GM19455 (cell line): ENCODE results near the gene PDZD2.
"Not testable (repeated sequence)": the region's sequence is repeated elsewhere in the genome, so short reads cannot be mapped to it uniquely, and the experiment has no call there.

ENCODE experiments used
- ATAC-seq: cut with Tn5 transposase; IDR thresholded peaks from one replicate; pipeline ENCODE4 v1.9.1; 2021; ENCODE audit not compliant: unreplicated experiment

Gene PDZD2

DNA sequence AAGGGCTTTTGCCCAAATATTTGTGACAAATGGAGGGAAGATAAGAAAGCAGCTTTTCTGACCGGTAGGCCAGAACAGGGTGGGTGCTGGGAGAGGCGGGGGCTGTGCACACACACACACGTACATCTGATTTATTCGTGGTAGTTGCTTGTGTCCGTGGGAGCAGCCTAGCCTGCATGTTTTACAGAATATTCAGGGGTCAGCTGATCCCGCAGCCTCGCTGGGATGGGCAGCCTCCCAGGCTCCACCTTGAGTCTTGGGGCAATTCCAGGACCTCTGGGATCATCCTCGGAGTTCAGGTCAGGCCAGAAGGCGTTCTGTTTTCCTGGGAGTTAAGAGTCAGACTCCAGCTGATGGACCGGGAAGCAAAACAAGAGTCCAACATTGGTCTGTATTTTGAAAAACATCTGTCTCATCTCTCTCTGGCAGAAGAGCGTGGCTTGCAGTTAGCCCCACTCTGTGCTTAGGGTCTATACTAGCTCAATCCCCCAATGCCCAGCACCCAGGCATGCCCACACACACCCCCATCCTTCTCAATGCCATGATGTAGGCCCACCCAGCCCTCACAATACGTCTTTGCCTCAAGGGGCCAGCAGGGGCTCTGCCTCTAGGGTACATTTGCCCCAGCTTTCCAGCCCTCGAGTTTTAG is 324.6 kb downstream of the PDZD2 start:
- ATAC-seq, result no peak

DNA sequence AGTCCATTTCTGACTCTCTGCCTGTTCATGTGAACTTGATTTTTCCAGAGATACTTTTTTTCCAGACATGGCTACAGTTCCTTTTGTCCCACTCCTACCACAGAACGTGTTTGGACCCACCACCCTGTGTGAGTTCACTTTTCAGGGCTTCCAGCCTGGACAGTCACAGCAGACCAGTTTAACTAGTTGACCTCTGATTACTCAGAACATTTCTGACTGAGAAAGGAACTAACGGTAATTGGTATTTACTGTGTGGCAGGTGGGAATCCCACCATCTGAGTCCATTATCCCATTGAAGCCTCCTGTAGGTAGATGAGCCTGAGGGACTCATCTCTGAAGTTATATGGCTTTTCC is 325.1 kb downstream of the PDZD2 start:
- ATAC-seq, result no peak

DNA sequence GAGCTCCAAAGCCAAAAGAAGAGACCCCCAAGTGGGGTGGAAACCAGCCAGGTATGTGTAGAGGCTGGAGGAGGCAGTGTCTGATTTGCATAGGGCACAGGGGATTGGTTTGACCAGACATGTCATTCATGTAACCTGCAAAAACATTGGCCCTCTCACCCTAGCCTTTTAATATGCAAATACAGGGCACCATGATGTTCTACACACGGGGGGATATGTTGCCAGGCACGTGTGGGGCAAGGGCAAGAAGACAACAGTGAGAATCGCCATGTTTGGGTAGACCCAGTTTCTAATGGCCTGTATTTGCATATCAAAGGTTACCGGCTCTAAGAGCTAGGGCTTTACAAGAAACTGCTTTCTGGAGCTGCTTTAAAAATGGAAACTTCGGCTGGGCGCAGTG is 326.3 kb downstream of the PDZD2 start:
- no peak for ATAC-seq

DNA sequence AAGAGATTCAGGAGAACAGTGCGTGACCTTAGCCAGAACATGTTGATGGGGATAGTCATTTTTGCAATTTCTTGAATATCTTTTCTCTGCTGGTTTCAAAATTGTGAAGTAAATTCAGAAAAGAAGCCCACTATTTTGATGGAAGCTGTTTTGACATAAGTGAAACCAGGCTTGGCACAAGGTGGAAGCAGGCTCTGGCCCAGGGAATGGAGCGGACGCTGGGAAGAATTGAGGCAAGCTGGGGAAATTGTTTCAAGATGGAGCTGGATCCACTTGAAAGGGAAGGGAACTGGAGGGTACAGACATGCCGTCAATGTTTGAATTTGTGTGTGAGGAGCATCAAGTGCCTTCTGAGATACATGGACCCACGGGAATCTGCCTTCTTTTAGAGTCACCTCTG is 328.0 kb downstream of the PDZD2 start:
- no peak for ATAC-seq

DNA sequence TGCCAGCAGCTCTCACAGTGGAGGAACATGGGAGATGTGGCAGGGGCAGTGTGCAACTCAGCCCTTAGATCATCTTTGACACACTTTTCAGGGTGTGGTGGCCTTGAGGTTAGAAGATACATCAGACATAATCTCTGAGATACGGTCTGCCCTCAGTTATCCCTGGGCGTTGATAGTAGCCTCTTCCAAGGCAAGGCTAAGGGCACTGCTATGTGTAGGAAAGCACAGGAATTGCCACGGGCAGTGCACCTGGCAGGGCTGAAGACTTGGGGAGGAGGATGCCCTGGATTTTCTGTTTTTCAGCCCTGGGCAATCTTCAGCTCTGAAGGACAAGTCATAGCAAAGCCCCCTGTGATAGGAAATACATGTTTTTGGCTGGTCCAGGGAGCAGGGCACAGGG is 328.5 kb downstream of the PDZD2 start:
- ATAC-seq, result no peak

DNA sequence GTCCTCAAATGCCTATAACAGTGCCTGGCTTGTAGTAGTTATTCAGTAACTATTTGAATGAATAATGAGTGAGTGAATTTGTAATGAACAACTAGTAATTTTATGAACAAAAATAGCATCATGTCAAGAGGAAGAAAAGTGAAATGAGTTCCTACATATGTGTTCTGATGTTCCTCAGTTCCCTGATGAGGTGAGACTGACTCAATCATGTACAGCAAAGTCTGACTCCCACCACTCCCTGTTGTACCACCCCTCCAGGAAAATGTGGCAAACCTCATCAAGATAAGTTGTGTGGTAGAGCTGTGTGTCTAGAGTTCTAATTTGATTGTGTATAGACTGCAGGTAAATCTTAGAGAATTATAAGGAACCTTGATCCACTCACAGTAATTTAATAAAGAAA is 333.6 kb downstream of the PDZD2 start:
- no peak for ATAC-seq

DNA sequence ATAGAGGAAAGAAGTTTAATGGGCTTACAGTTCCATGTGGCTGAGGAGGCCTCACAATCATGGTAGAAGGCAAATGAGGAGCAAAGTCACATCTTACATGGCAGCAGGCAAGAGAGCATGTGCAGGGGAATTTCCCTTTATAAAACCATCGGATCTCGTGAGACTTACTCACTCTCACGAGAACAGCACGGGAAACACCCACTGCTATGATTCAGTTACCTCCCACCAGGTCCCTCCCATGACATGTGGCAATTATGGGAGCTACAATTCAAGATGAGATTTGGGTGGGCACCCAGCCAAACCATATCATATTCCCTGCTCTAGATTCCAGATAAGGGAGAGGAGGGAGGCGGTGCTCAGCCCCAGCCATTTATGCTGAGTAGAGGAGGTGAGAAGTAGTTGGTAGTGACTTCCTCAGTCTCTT is 336.3 kb downstream of the PDZD2 start:
- not testable (repeated sequence) for ATAC-seq

DNA sequence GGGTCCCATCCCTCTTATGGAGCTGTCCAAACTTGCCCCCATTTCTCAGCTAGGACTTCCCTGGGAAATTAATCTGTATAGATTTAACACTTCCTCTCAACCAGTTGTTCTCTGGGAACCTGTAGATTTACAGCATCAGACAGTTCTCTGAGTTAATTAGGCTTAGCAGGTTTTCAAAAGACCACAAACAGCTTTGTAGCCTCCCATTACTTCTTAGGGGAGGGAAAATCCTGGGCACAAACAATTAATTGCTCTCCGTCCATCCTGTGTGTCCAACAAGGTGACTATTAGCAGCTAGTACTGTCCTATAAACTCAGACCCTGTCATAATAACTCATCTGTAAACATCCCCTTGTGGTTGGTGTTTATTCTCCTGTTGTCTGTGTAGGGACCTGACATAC is 337.2 kb downstream of the PDZD2 start:
- no peak for ATAC-seq

DNA sequence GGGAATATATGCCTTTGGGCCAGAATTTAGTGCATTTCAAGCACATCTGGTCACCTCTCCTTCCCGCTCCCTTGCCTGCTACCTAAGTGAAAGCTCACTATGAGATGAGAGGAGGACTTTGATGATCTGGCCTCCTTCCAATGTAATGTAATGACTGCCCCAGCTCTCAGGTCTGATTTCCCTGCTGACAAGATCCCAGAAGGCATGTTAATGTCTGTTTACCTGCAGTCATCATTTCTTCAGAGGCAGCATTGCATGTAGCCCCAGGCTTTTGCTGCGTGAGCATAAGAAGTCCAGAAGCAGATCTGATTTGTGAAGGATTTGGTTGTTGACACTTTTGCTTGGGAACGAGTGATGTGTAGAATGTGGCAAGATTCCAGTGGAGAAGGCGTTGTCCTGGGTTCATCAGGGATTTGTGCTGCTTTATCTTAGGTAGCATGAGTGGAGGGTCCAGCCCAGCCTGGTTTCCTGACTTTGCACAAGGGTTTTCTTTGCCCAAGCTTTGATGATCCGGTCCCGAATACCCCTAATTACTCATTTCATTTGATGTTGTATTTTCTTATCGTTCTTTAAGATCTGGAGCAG is 342.5 kb downstream of the PDZD2 start:
- ATAC-seq, result no peak

DNA sequence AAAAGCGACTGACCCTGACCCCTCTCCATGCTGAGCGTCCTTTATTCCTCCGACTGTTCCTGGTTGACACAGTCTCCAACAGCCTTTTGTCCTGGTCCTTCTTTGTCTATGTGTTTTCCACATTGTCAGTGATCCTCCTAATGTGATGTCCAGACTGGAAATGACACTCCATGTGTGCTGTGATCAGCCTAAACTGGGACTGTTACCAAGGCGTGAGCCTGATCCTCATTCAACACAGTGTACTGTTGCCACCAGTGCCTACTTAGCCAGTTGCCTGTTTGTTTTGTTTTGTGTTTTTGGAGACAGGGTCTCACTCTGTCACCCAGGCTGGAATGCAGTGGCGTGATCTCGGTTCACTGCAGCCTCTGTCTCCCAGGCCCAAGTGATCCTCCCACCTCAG is 343.1 kb downstream of the PDZD2 start:
- no peak for ATAC-seq

DNA sequence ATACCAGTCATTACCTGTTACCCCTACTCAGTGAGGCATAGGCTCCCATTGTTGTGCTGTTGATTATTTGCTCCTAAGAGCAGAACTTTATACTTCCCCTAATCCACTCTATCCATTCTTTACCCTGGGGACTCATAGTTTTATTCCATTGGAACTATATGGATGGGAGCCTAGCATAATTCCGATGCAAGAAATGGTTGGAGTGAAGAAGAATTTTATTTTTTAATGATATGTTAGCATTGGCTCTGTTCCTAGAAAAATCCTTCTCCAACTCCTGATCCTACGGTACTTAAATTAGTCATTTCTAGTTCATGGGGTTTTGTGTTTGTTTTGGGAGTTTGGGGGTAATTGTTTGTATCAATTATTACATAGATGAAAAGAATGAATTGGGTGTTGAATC is 343.7 kb downstream of the PDZD2 start:
- ATAC-seq, result no peak

DNA sequence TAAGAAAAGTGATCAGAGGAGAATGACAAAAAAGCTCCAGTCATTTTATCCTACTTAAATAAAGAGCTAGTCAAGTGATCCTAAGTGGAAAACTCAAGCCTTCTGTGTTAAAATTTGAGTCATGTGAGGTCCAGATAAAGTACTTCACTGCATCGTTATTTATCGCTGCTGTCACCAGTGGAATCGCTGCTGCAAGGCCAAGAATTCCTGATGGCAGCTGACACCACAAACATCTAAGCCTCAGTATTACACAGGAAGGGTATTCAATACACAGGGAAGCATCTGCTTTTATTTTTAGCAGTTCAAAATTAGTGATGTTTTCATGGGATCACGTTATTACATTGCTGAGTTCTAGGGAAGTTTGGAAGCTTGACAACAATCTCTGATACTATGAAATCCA is 344.9 kb downstream of the PDZD2 start:
- no peak for ATAC-seq

DNA sequence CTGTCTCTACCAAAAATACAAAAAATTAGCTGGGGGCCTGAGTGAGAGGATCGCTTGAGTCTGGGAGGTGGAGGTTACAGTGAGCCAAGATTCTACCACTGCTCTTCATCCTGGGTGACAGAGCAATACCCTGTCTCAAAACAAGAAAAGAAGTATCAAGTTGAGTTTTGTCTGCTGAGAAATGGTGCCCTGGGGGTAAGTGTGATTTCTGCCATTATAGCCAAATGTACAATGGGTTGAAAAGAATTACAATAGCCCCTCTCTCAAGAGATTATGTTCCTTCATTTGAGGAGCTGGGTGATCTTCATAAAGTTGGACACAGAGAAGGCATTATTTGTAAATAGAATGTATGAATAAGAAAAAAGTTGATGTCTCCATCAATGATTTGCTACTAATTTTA is 345.8 kb downstream of the PDZD2 start:
- no peak for ATAC-seq

DNA sequence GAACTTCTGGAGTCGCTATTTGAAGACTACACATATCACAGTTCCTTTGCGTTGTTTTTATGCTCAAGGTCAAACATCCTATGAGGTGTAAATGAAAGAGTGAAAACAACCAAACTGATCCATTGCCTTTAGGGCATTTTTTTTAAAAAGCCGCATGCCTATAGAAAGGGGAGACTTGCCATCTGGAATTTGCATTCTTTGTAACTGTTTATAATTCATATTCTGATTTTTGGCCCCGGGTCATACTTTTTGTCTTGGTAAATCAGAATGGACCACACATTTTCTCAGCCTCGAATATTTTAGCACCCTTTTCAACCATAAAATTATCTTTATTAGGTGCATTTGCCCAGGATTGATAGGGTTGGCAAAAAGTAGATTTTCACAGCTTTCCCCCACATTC is 347.2 kb downstream of the PDZD2 start:
- ATAC-seq, result no peak

DNA sequence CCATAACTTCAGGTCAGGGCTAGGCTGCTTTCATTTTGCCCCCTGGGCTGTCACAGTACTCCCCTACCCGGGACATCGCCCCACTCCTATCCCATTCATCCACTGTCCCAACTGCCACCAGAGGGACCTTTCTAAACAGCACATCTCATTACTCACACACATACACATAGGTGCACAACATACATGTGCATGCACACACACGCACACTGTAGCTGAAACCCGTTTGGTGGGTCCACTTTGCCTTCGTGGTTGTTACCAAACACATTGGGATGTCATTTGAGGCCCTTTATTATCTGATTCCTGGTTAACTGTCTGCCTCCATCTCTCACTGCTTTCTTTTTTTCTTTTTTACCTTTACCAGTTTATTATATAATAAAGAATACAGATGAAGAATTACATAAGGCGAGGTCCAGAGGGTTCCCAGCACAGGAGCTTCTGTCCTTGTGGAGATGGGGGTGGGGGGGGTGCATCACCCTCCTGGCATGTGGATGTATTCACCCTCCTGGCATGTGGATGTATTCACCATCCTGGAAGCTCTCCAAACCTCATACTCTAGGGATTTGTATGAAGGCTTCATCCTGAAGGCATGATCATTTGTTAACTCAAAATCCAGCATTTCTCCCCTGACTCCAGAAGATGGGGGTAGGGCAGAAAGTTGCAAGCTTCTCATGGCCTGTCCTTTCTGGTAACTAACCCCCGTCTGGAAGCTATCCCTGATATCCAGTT is 349.2 kb downstream of the PDZD2 start:
- no peak for ATAC-seq

DNA sequence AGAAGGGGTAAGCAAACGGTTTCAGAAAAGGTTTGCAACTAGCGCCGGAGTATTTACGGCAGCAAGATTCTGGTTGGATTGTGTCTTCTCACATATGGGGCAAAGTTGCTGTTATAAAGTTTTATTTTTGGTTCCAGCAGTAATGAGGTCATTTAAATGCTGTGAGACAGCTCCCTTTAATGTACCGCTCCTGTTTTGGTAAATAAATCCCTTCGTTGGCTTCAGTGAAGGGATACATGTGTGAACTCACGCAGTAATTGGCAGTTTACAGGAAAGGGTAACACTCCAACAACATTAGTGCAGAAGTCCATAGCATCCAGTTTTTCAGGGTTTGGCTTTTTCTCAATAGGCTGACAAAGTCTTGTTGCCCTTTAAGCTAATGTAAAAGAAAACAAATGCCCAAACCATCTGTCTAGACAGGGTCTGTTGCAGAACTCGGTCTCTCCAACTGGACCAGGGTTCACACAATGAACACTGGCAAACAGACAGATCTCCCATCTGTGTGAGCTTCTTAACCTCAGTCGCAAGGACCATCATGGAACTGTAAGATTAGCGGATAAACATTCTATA is 351.2 kb downstream of the PDZD2 start:
- ATAC-seq, result no peak

DNA sequence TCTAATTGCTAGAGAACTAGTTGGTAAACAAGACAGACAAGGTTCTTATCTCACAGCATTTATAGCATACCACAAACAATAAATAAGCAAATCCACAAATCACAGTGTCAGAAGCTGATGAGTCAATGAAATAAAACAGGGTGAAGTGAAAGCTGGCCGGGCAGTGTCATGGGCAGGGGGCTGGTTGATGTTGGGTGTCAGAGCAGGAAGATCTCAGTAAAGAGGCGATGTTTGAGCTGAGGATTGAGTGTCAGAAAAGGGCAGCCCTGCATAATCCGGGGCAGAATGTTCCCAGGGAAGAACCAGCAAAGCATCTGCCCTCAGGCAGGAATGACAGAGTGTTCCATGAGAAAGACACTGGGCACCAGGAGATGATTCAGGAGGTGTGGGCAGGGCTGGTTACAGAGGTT is 351.8 kb downstream of the PDZD2 start:
- ATAC-seq, result no peak

DNA sequence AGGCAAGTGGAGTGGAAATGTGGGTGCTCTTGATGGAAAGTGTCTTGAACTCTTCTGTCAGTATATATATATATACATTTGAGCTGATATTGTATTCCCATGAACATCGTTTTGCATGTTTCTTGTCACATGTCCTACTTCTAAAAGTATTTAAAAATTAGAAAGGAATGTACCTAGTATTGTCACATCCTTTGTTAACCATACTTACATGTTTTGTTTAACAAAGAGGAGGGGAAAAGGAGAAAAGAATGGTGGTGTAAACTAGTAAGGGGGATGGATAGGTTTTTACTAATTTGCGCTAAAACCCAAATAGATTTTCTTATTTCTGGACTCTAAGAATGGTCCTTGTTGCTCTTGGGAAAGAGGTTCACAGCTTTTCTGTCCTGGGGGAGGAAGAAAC is 353.4 kb downstream of the PDZD2 start:
- no peak for ATAC-seq

DNA sequence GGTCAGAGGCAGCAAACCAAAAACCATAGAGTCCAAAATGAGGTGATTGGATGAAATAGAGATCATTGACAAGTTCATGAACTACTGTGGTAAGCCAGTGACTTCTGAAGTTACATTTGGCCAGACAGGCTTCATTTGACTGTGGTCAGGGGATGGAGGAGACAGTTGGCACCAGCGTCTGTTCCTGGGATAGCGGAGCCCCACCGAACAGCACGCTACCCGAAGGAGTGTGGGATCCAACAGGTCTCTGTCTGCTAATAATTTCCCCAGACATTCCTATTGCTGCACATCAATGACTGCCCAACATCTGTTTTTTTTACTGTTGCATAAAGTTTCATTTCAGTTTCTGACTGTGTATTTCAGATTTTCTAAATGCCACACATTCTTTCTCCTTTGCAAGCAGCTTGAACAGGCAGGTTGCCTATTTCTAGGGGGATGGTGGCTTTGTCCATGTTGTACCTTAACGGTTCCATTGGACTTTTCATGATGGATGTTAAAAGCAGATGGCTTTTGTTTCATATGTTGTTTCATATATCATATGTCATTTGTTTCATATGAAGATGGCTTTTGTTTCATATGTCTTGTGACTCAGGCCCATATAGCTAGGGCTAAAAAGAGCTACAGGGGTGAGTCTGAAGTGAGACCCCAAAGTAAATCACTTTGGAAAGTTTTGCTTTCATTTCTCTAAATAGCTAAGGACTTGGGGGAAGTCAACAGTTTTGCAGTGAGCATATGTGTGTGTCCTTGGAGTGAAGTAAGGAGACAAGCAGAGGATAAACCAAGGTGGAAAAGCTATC is 354.4 kb downstream of the PDZD2 start:
- no peak for ATAC-seq

DNA sequence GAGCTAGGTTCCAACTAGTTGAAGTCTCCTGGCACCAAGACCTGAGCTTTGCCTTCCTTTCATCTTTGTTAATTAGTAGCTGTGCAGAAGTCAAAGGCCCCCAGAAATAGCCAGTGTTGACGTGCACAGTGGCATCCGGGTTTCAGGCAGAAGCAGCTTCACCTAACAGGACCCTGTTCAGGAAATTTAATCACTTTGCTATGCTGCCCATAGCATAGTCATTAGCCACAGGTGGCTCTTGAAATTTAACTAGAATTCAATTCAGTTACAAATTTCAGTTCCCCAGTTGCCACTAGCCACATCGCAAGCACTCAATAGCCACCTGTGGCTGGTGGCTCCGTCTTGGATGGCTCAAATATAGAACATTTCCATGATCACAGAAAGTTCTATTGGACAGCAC is 356.1 kb downstream of the PDZD2 start:
- no peak for ATAC-seq

DNA sequence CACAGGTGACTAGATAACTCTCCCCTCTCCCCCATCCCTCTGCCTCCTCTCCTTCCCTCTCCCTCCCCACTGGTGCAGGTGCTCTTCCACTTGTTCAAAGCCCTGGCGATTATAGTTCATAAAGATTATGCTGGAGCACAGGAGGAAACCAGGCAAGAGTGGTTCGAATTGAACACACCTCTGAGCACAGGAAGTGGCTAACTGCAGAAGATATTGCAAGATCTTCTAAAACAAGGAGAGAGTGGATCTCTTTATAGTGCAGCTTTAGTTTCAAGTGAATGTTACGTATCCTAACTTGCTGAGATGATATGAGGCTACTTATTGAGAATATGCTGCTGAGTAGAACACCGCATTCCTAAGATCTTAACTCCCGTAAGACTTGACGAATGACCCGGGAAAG is 356.8 kb downstream of the PDZD2 start:
- no peak for ATAC-seq

DNA sequence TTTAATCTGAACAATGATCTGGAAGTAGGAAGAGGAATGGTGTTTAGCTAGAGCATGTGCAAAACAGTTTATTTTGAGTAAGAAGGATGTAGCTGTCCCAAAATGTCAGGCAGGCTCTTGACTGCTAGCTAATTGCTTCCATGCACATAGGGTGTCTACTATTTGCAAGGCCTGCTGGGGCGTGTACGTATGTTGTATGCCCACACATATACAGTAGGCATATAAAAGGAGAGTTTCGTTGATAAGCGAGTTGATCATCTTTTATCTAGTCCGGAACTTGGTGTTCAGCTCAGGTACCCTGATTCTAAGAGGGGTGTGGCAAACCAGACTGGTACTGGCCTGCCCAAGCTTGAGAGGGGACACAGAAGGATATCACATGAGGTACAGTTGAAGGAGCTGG is 358.0 kb downstream of the PDZD2 start:
- ATAC-seq, result no peak
